Thyroid gland (tissue), 4 donors: ENCODE results near the gene CLDN5. TPM values are rescaled to one million over a fixed set of nuclear protein-coding genes. Genes with fewer than 3 reads are reported as not detected.

ENCODE experiments used
- DNase-seq, 2 donors: peaks; one replicate each; pipeline ENCODE4 v3.0.0-alpha.2; 2019
- H3K27ac ChIP-seq, 3 donors: fragments of 200-600 bp; sonication (generic); 1 replicate in 2 of 3; 2 replicates in 1 of 3; pipeline ENCODE4 v1.5.1; 2016 to 2019; ENCODE audit warnings: mild to moderate bottlenecking in 1 of 3, moderate library complexity in 1 of 3
- H3K27me3 ChIP-seq: fragments of 200-600 bp; sonication (generic); one replicate; pipeline ENCODE4 v1.5.1; 2019
- H3K36me3 ChIP-seq, 2 donors: fragments of 200-600 bp; sonication (generic); one replicate each; pipeline ENCODE4 v1.5.1; 2016 to 2019
- H3K4me1 ChIP-seq, 2 donors: fragments of 200-600 bp; sonication (generic); one replicate each; pipeline ENCODE4 v1.5.1; 2017 to 2019
- H3K4me3 ChIP-seq, 3 donors: fragments of 200-600 bp; sonication (generic); replicated peaks in 1 of 3; 1 replicate in 2 of 3; 2 replicates in 1 of 3; pipeline ENCODE4 v1.5.1; 2016; ENCODE audit warnings: mild to moderate bottlenecking in 1 of 3
- H3K9me3 ChIP-seq: fragments of 200-600 bp; sonication (generic); one replicate; pipeline ENCODE4 v1.5.1; 2017
- CTCF ChIP-seq, 6 experiments: fragments of 200-600 bp in 3 of 6; fragments of 450-650 bp in 3 of 6; sonication (generic) in 3 of 6; IDR thresholded peaks; one replicate each; pipeline ENCODE4 v1.5.1; 2016 to 2019; ENCODE audit warnings: antibody characterized with exemption in 6 of 6, mild to moderate bottlenecking in 2 of 6, inconsistent platforms in 1 of 6, moderate library complexity in 1 of 6
- POLR2A ChIP-seq, 2 donors: fragments of 450-650 bp; IDR thresholded peaks; one replicate each; pipeline ENCODE4 v1.6.1; 2017; ENCODE audit warnings: antibody characterized with exemption in 2 of 2, mild to moderate bottlenecking in 2 of 2, moderate library complexity in 1 of 2
- WGBS, 2 donors: methylation state at CpG; one replicate each; pipeline ENCODE4 v1.1.5; 2017; 5-methylcytosine and 5-hydroxymethylcytosine counted together
- intact Hi-C: fragments of 100-400 bp; cut with DNase I; formaldehyde crosslinking; loops from one replicate; pipeline ENCODE4 v1.15.1; 2023
- total RNA-seq, 4 donors: library from RNA; depleted of rRNA; stranded (reverse); fragments of >200 nt; gene quantifications; one replicate each; pipeline ENCODE4 v1.2.3, GENCODE V29; 2016

Gene CLDN5
- total RNA-seq, 4 donors from 2014 or later = 71.8 to 303 (median 131) TPM

GRCh38 chr22:19565382-19566278 lies 41.4 kb upstream of the CLDN5 start:
- intact Hi-C loops = no loop called here
- TF ChIP-seq CTCF (IDR thresholded peaks at IDR 0.05) = no peak
- TF ChIP-seq POLR2A (IDR thresholded peaks at IDR 0.05) = no peak
- Histone ChIP-seq H3K4me1 (peaks cover 0 to 14% of the 10 kb centered on the region in 2 donors), H3K36me3 (no peaks in the 10 kb centered on the region), H3K27me3 (no peaks in the 10 kb centered on the region), H3K4me3 (no peak overlapping the region), H3K27ac (no peak overlapping the region), H3K9me3 (no peaks in the 10 kb centered on the region)
- DNase-seq = no peak
- 69 to 83% methylated on average over 11 of the region's 11 CpGs for WGBS, 2 donors

GRCh38 chr22:19559956-19560355 lies 35.7 kb upstream of the CLDN5 start:
- no peak for DNase-seq
- intact Hi-C loops = no loop called here
- H3K9me3 ChIP-seq = no peaks in the 10 kb centered on the region
- TF ChIP-seq POLR2A (IDR thresholded peaks at IDR 0.05) (no peak), CTCF (IDR thresholded peaks at IDR 0.05) (no peak)
- H3K4me1 ChIP-seq = no peaks in the 10 kb centered on the region
- no peaks in the 10 kb centered on the region for H3K27me3 ChIP-seq
- H3K27ac ChIP-seq = no peak overlapping the region
- WGBS, 2 donors = 95 to 100% methylated on average over 2 of the region's 2 CpGs
- no peaks in the 10 kb centered on the region for H3K36me3 ChIP-seq
- H3K4me3 ChIP-seq = no peak overlapping the region

- no peak for DNase-seq
- WGBS, 2 donors = 74 to 79% methylated on average over 9 of the region's 9 CpGs
- intact Hi-C loops = no loop called here
- H3K4me3 ChIP-seq = no peak overlapping the region
- peaks cover 0 to 4% of the 10 kb centered on the region in 2 donors for H3K4me1 ChIP-seq
- H3K9me3 ChIP-seq = no peaks in the 10 kb centered on the region
- TF ChIP-seq POLR2A (IDR thresholded peaks at IDR 0.05) (no peak), CTCF (IDR thresholded peaks at IDR 0.05) (peak in 1 of 6 experiments; percentile 6)
- no peak overlapping the region for H3K27ac ChIP-seq
- H3K36me3 ChIP-seq = no peaks in the 10 kb centered on the region
- H3K27me3 ChIP-seq = no peaks in the 10 kb centered on the region
These were observed 35.2 kb upstream of the CLDN5 start for GRCh38 chr22:19559324-19559811.

- Histone ChIP-seq H3K4me1 (peaks cover 0 to 4% of the 10 kb centered on the region in 2 donors), H3K27ac (no peak overlapping the region), H3K27me3 (no peaks in the 10 kb centered on the region), H3K4me3 (no peak overlapping the region), H3K36me3 (no peaks in the 10 kb centered on the region), H3K9me3 (no peaks in the 10 kb centered on the region)
- intact Hi-C loops = no loop called here
- no peak for DNase-seq
- 93 to 94% methylated on average over 10 of the region's 10 CpGs for WGBS, 2 donors
- TF ChIP-seq CTCF (IDR thresholded peaks at IDR 0.05) = no peak
- no peak for TF ChIP-seq POLR2A (IDR thresholded peaks at IDR 0.05)
These were observed 32.8 kb upstream of the CLDN5 start for GRCh38 chr22:19556963-19557545.

- Histone ChIP-seq H3K4me1 (peaks cover 0 to 4% of the 10 kb centered on the region in 2 donors), H3K4me3 (no peak overlapping the region), H3K9me3 (no peaks in the 10 kb centered on the region), H3K27me3 (no peaks in the 10 kb centered on the region), H3K36me3 (no peaks in the 10 kb centered on the region), H3K27ac (no peak overlapping the region)
- intact Hi-C loops = no loop called here
- WGBS, 2 donors = 92 to 95% methylated on average over 5 to 6 of the region's 6 CpGs
- DNase-seq = no peak
- TF ChIP-seq CTCF (IDR thresholded peaks at IDR 0.05) = no peak
- TF ChIP-seq POLR2A (IDR thresholded peaks at IDR 0.05) = no peak
These were observed 31.4 kb upstream of the CLDN5 start for GRCh38 chr22:19555651-19556050.
